GM19463 (cell line): ENCODE data around the gene HHATL.

Source experiments
- ATAC-seq: cut with Tn5 transposase; IDR thresholded peaks from one replicate; pipeline ENCODE4 v1.9.1; 2021; ENCODE audit warnings: mild to moderate bottlenecking, moderate library complexity; ENCODE audit not compliant: unreplicated experiment

HHATL gene

DNA sequence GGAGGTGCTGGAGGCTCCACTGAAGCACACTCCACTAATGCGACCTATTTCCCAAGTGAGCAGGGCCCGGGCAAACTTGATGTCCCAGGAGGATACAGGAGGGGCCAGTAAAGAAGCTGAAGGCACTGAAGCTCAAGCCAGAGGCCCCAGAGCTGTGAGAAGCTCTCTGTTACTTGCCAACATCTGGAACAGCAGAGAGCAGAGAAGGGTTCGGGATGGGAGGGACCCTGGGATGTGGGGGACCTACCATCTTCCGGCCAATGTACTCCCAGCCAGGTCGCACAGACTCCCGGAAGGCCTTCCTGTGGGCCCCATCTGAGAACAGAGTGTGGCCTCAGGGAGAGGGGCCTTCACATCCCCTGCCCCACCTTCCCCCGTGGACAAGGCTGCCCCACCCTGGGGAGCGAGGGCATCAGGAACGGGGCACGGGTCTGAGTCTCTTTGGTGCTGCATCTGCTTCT is 3.1 kb downstream of the HHATL start:
- ATAC-seq = no peak

DNA sequence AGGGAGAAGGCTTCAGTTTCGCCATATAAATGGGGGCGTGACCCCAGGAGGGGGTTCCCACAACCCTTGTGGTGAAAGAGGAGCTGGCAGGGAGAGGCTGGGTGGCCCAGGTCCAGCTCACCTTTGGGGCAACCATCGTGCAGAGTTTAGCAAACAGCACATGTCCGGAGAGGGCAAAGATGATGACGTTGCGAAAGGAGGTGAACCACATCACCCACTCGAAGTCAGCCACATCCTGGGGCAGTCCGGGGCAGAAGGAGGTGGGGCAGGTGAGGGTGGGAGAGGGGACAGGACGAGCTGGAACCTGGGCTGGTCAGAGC is 3.7 kb downstream of the HHATL start:
- no peak for ATAC-seq

DNA sequence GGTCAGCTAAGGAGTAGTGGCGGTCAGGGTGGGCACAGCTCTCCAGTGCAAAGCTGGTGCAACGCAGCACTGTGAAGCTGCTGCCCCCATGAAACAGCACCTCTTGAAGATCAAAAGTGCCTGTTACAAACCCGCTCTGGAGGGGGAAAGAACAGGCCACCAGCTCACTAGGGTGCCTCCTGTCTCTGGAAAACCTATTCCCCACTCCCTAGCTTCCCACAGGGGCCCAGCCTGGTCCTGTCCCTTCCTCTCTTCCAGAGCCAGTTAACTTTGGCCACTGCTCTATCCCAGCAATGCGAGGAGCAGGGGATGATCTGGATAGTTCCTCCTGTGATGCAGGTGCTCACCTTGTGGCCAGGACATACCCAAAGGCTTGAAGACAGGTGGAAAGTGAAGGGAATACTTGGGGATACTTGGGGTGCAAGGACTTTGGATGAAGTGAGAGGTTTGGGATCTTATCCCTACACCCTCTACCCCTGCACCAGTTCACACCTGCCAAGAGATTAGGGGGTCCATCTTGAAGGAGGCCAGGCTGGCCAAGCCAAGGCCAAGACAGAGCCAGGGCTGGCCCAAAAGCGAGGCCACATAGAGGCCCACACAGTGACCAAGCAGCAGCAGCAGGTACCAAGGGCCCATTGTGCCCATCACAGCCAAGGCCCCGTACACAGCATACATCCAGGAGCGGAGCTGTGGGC is 4.2 kb downstream of the HHATL start:
- no peak for ATAC-seq

DNA sequence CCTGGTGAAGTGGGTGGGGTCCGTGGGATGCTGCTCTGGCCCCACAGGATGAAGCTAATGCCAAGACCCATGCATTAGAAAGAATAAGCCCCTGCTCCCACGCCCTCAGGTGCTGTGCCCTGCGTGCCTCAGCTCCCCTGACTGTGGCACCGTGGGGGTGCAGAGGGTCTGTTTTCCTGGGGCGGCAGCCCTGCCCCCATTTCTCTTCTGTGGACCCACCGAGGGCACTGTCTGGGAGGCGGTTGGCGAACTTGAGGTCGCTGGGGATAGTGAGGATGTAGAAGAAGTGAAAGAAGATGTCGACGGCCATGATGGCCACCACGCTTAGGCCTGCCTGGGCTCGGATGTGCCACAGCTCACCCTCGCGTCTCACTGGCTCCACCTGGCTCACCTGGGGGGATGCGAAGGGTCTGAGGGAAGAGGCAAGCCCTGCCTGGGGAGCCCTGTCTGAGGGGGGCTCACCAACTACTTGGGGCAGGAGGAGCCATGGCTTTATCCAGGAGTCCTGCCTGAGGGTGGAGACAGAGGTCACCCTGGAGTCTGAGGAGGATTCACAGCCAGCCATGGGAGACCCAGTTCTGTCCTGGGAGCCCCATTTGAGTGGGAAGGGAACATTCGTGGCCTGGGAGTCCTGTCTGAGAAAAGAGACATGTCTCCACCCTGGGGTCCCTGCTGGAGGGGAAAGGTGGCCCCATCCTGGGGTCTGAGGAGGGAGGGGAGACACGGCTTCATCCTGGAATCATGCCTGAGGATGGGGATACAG is 5.1 kb downstream of the HHATL start:
- ATAC-seq = no peak

DNA sequence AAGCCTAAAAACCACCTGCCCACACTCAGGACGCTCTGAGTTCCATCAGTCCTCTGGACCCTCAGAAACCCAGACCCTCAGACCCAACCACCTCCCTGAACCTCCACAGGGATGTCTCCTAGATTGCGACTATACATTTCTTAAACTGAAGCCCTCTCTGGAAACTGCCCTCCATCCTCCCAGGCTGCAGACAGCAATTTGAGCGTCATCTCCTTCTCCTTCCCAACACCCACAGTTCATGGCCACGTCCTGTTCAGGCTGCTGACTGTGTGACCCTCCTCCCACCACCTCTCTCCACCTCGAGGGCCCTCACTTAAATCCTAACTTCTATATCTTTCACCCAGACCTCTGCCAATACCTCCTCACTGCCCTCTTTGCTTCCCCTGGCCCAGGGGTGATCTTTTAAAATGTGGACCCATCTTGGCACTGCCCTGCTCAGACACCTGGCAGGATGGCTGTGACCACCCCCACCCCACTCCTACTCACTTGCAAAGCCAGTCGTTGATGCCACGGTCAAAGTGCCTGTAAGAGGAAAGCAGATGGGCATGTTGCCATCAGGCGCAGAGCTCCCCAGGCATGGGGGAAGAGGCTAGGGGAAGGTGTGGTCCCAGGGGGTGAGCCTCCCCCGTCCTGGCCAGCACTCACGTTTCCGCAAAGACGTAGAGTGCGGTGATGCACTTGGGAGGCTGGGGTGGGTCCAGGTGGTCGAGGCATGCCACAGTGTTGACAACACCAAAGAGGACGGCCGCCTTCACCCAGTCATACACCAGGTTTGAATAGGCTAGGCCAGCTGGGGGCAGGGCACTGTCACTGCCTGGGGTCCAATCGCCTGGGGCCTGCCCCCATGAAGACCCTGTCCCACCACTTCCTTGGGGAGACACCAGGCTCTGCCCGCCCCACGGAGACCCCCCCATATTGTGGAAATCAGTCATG is 6.0 kb downstream of the HHATL start:
- no peak for ATAC-seq

DNA sequence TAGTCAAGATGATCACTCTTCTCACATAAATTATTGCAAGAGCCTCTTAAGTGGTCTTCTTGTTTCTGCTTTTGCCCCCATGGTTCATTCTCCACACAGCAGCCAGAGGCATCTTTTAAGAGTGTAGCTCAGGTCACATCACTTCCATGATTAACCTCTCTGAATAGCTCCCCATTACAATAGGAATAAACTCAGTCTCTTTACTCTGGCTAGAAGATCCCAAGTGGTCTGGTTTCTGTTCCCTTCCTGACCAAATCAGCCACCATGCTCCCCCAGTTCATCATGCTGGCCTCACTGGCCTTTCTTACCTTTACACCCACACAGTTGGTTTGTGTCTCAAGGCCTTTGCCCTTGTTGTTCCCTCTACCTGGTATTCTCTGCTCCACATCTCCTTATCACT is 8.2 kb downstream of the HHATL start:
- ATAC-seq = no peak

DNA sequence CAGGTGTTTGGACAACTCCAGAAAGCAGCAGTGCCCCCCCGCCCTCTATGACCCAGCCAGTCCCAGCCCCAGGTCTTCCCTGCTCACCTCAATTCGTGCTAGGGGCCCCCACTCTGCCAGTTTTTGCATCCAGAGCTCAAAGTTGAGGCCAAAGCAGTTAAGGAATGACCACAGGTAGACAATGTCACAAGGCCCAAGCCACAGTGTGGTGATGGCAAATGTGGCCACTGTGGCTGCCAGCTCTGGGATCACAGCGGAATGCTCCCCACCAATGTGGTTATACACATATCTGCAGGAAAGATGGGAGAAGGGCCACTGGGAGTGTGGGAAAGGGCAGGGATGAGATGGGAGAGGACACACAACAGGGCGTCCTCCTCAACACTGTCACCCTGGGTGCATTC is 9.1 kb downstream of the HHATL start:
- no peak for ATAC-seq

DNA sequence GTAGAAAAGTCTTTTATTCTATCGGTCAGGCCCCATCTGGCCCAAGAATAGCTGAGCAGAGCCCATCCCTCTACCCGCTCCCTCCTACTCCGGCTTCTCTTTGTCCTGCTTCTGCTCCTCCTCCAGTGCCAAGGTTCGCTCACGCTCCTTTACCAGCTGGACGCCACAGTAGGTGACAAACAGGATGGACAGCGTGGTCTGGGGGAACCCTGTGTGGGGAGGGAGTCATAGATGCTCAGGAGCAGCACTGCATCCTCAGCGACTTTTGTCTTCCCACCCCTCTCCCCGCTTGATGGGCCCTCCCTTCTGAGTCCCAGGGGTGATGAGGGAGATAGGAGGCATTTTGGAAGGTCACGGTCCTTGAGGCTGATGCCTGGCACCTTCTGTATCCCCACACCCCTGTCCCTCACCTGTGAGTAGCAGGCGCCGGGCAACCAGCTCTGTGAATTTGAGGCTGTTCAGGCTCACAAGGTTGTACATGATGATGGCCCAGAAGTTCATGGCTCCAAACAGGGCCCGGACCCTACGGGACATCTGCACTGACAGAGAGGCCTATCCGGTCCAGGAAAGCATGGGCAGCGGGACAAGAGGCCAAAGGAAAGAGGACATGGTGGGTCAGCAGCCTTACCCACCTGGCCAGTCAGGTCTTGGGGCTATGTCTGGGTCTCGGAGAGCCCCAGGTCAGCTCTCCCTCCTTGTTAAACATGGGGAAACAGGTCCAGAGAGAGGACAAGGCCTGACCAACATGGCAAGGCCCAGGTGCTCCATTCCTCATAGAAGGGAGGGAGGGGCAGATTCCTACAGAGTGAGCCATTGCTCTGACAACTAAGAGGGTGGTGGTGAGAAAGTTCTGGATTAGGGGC is 9.7 kb downstream of the HHATL start:
- no peak for ATAC-seq

DNA sequence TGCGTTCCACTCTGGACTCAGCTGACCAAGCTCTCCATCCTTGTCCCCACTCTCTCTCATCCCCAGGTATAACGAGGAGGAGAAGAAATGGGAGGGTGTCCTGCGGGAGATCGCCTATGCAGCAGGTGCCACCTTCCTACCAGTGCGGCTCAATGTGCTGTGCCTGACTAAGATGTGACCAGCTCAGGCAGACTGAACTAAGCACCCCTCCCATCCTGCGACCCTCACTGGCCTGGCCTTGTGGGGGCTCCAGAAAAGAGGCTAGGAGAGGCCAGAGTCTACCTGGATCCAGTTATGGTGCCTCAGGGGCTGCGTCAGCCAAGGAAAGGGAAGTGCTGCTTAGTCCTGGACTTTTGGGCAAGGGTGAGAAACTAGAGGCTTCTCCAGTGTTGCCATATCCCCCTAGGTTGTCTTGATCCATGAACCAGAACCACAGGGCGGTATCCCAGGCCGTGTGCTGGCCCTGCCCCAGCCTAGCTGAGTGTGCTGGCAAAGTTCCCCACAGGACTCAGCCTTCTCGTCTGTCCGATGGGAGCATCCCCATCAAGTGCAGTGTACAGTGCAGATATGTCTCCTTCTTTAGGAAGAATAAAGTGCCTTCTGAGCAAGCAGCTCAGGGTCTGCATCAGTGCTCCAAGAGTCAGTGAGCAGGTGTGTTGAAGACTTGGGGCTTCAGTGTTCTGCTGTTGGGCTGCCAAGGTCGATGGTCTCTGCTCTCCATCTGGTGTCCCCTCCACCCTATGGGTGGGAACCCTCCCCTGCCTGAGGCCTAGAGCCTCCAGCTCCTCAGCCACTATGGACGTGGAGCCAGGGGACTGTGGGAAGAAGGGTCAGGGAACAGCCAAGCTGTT is 10.6 kb downstream of the HHATL start:
- no peak for ATAC-seq

DNA sequence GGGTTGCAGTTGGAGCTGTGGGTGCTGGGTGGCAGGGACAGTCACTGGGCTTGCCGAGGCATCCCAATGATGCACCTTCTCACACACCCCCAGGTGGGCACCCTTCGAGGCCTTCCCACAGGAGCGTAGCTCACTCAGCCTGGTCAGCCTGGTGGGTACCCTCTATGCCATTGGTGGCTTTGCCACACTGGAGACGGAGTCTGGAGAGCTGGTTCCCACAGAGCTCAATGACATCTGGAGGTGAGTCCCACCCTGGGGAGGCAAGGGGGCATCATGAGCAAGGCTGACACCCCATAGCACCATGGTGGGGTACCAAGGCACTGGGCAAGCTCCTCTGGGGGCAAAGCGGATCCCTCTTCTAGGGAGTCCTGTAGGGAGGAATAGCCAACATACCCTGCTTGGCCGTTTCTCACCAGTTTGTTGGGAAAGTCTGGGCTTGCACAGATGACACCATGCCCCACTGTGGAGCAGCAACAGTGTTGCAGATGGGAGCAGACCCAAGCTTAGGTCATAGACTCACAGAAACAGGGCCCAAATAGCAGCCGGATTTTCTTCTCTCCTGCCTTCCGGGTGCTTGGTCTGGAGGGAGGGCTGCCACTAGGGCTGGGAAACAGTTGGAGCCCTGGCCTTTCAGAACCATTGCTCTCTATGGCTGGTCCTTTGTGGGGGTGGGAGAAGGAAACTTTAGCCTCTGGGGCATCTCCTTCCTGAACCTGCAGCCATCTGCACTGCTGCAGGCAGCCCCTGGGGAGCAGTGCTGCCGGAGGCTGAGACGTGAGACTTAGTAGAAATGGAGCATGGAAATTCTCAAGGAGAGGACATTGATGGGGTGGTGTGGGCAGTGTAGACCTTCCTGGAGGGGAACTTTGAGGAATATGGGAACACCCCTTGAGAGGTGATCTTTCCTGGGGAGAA is 11.6 kb downstream of the HHATL start:
- ATAC-seq = no peak

DNA sequence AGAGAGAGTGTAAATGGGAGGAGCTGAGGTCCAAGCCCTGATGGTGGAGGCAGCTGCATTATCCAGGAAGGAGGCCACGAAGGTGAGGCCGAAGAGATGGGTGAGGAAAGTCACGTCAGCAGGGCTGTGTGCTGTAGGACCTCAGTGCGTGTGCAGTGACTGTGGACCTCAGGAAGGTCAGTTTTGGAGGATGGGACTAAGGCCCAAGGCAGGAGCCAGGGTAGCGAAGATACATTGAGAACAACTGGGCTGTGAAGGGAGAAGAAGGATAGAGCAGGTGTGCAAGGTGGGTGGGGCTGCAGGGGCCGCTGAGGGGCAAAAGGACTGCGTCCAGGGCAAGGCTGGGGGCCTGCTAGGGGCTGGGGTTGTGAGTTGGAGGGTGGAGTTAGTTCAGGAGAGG is 12.4 kb downstream of the HHATL start:
- no peak for ATAC-seq

DNA sequence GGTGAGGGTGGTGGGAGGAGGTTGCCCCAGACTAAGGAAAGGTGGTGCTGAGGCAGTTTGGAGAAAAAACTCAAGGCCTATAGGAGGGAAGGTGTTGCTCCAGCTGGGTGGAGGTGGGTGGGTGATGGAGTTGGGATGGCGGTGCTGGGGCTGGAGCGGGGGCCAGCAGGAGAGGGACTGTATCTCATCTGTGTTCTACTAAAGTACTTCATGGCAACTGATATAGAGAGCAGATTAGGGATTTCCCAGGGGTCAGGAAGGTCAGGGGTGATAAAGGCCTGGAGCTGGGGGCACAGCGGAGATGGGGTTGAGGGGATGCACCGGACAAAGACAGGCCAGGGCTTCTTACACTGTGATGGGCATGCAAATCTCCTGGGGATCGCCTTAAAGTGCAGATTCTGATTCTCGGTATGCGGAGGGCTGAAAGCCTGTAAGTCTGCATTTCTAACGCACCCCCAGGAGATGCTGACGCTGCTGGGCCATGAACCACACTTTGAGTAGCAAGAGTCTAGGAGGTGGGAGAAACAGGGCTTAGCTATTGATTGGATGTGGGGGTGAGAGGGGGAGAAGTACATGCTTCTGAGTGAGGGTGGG is 13.1 kb downstream of the HHATL start:
- no peak for ATAC-seq

DNA sequence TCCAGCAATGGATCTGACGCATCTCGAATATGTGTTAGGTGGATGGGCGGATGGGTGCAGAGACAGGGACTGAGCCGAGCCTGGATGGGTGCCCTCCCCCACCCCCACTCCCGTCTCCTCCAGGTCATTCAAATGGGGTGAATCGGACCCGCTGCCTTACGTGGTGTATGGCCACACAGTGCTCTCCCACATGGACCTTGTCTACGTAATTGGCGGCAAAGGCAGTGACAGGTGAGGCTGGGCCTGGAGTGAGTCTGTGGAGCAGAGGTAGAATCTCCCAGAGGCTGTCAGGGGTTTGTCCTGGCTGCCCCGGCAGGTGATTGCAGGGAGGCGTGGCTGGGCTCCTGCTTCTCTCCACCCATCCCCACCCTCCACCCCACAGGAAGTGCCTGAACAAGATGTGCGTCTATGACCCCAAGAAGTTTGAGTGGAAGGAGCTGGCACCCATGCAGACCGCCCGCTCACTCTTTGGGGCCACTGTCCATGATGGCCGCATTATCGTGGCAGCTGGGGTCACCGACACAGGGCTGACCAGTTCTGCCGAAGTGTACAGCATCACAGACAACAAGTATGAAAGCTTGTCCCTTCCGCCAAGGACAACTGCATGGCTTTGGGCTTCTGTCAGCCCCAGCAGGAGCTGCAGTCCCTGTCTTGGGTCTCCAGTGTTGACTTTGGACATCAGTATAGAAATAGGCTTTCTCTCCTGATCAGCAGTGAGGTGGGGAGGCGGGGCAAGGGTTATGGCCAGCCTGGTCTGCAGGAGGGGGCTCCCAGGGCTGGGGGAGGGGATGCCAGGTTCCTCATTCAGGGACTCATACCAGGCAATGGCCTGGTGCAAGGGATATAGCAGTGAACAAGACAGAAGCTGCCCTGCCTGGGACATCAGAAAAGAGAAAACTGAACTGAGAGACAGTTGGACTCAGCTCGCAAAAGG is 13.8 kb downstream of the HHATL start:
- ATAC-seq = no peak

DNA sequence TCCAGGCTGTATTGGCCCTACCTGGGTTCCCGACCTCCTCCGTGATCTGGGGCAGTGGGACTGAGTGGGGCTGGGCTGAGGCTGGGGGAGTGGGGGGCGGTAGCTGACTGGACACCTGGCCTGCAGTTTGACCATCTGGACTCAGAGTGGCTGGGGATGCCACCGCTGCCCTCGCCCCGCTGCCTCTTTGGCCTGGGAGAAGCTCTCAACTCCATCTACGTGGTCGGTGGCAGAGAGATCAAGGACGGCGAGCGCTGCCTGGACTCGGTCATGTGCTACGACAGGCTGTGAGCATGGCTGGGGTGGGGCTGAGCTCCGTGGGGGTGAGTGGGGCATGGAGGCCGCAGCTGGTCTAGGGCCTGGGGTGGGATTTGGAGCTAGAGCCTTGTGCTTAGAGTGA is 14.6 kb downstream of the HHATL start:
- no peak for ATAC-seq

DNA sequence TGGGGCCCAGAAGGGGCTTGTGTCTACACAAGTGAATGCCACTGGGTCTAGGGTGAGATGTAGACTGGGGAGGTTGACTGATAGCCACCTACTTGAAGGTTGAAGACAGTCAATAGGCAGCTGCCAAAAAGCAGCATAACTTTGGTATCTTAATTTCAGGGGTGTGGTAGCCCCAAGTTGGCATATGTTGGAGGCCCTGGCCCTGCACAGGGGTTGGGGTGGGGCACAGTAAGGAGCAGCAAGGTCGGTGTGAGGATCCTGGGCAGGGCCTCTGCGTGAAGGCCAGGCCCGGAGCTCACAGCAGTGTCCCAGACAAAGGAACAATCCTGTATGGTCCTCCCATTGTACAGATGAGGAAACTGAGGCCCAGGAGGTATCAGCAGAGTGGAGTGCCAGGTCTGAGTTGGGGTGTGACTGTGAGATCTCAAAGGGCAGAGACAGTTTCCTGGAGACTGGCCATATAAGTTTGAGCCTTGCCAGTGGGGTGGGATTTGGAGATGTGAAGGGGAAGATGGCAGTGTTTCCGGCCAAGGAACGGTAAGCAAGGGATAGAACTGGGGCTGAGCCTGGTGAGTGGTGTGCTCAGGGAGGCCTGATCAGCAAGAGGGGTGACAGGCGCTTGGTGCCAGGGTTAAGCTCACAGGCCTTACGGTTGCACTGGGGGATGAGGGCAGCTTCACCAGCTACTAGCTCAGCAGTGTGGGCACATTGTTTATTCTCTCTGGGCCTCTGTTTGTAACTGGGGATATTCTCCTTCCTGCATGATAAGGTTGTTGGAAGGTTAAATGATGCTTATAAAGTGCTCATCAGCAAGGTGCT is 15.6 kb downstream of the HHATL start:
- ATAC-seq = no peak
